ENCODE data around the gene SMAD1.

The SMAD1 gene

GRCh38 chr4:145490361-145490760, 8.7 kb downstream of the SMAD1 start:
- Histone ChIP-seq H3K4me3 (ENCODE audit: low read depth, low read length) (no peak overlapping the region), H3K9me3 (no peaks in the 10 kb centered on the region), H3K36me3 (no peaks in the 10 kb centered on the region), H3K27me3 (no peaks in the 10 kb centered on the region), H3K4me1 (peaks cover 2% of the 10 kb centered on the region; the same call in 1 of the 2 replicates)
- no peak for TF ChIP-seq CTCF (IDR thresholded peaks at IDR 0.05; ENCODE audit: low read depth, low read length)
- no peak for DNase-seq

GRCh38 chr4:145490796-145491195, 9.1 kb downstream of the SMAD1 start:
- no peaks in the 10 kb centered on the region for H3K9me3 ChIP-seq
- H3K4me3 ChIP-seq (ENCODE audit: low read depth, low read length): no peak overlapping the region
- TF ChIP-seq CTCF (IDR thresholded peaks at IDR 0.05; ENCODE audit: low read depth, low read length): no peak
- no peak for DNase-seq
- peaks cover 2% of the 10 kb centered on the region; the same call in 1 of the 2 replicates for H3K4me1 ChIP-seq
- no peaks in the 10 kb centered on the region for H3K36me3 ChIP-seq
- no peaks in the 10 kb centered on the region for H3K27me3 ChIP-seq

- no peak for DNase-seq
- no peaks in the 10 kb centered on the region for H3K36me3 ChIP-seq
- no peak overlapping the region for H3K4me3 ChIP-seq (ENCODE audit: low read depth, low read length)
- TF ChIP-seq CTCF (IDR thresholded peaks at IDR 0.05; ENCODE audit: low read depth, low read length): no peak
- no peaks in the 10 kb centered on the region for H3K27me3 ChIP-seq
- peaks cover 5% of the 10 kb centered on the region for H3K4me1 ChIP-seq
- no peaks in the 10 kb centered on the region for H3K9me3 ChIP-seq
Measured at GRCh38 chr4:145492376-145492775, 10.7 kb downstream of the SMAD1 start.

GRCh38 chr4:145493166-145493565, 11.5 kb downstream of the SMAD1 start:
- Histone ChIP-seq H3K4me1 (peaks cover 6% of the 10 kb centered on the region), H3K27me3 (no peaks in the 10 kb centered on the region), H3K4me3 (ENCODE audit: low read depth, low read length) (no peak overlapping the region), H3K36me3 (no peaks in the 10 kb centered on the region), H3K9me3 (no peaks in the 10 kb centered on the region)
- no peak for DNase-seq
- TF ChIP-seq CTCF (IDR thresholded peaks at IDR 0.05; ENCODE audit: low read depth, low read length): no peak

- H3K4me3 ChIP-seq (ENCODE audit: low read depth, low read length): no peak overlapping the region
- TF ChIP-seq CTCF (IDR thresholded peaks at IDR 0.05; ENCODE audit: low read depth, low read length): no peak
- H3K4me1 ChIP-seq: peaks cover 3% of the 10 kb centered on the region
- H3K27me3 ChIP-seq: no peaks in the 10 kb centered on the region
- no peaks in the 10 kb centered on the region for H3K9me3 ChIP-seq
- no peaks in the 10 kb centered on the region for H3K36me3 ChIP-seq
- no peak for DNase-seq
Measured at GRCh38 chr4:145494666-145495270, 13.1 kb downstream of the SMAD1 start.

GRCh38 chr4:145496292-145496691, 14.6 kb downstream of the SMAD1 start:
- Histone ChIP-seq H3K9me3 (no peaks in the 10 kb centered on the region), H3K36me3 (no peaks in the 10 kb centered on the region), H3K4me1 (peaks cover 7% of the 10 kb centered on the region), H3K4me3 (ENCODE audit: low read depth, low read length) (no peak overlapping the region), H3K27me3 (no peaks in the 10 kb centered on the region)
- TF ChIP-seq CTCF (IDR thresholded peaks at IDR 0.05; ENCODE audit: low read depth, low read length): no peak
- no peak for DNase-seq

Measured in BE2C (cell line).